SK-N-SH (cell line): ENCODE results near the gene ACP5. TPM values are rescaled to one million over a fixed set of nuclear protein-coding genes. Genes with fewer than 3 reads are reported as not detected.

Source experiments
- CTCF ChIA-PET: fragments of 300-600, 350-600 bp; formaldehyde crosslinking; extraction: SDS; loops from one replicate; lab custom pipeline; 2021; lab: Yijun Ruan, JAX
- POLR2A ChIA-PET: fragments of 350-600 bp; sonication (Branson Sonifier 250); formaldehyde crosslinking; extraction: SDS; loops from one replicate; lab custom pipeline; 2020; ENCODE audit warnings: antibody characterized with exemption, inconsistent platforms; lab: Yijun Ruan, JAX
- DNase-seq: peaks from one replicate; pipeline ENCODE4 v3.0.0; 2012
- H2AFZ ChIP-seq: fragments of 200-600 bp; sonication (generic); 2 replicates; pipeline ENCODE4 v1.8.1; 2016; ENCODE audit warnings: antibody characterized with exemption, mild to moderate bottlenecking, low read depth
- H3F3A ChIP-seq: fragments of 200-600 bp; sonication (generic); replicated peaks from 2 replicates; pipeline ENCODE3; 2016; ENCODE audit warnings: antibody characterized with exemption, mild to moderate bottlenecking; ENCODE audit not compliant: insufficient read depth
- H3K27ac ChIP-seq, 2 experiments: fragments of 200-500 bp in 1 of 2; fragments of 200-600 bp in 1 of 2; sonication (Bioruptor generic) in 1 of 2; sonication (generic), shearing (Covaris generic) in 1 of 2; 2 replicates each; pipeline versions ENCODE4 v1.5.1 to v1.6.1; 2014 to 2016; ENCODE audit warnings: low read depth in 2 of 2, inconsistent platforms in 1 of 2, low read length in 1 of 2, mild to moderate bottlenecking in 1 of 2, mixed read lengths in 1 of 2
- H3K27me3 ChIP-seq: fragments of 200-600 bp; sonication (generic), shearing (Covaris generic); 2 replicates; pipeline ENCODE4 v1.6.1; 2016; ENCODE audit warnings: mixed run types; ENCODE audit not compliant: insufficient read depth
- H3K36me3 ChIP-seq, 2 experiments: fragments of 200-500 bp in 1 of 2; fragments of 200-600 bp in 1 of 2; sonication (Bioruptor generic) in 1 of 2; sonication (generic) in 1 of 2; replicated peaks in 1 of 2; 2 replicates each; pipeline versions ENCODE3 to v1.5.1; 2014 to 2016; ENCODE audit warnings: low read length in 1 of 2, mild to moderate bottlenecking in 1 of 2; ENCODE audit not compliant: insufficient read depth in 2 of 2, control insufficient read depth in 1 of 2
- H3K4me1 ChIP-seq, 2 experiments: fragments of 200-500 bp in 1 of 2; fragments of 200-600 bp in 1 of 2; sonication (Bioruptor generic) in 1 of 2; sonication (generic), shearing (Covaris generic) in 1 of 2; 2 replicates each; pipeline versions ENCODE4 v1.5.1 to v1.6.1; 2014 to 2016; ENCODE audit warnings: low read depth in 1 of 2, low read length in 1 of 2, mixed run types in 1 of 2; ENCODE audit not compliant: insufficient read depth in 2 of 2, control insufficient read depth in 1 of 2
- H3K4me2 ChIP-seq: fragments of 200-600 bp; sonication (generic), shearing (Covaris generic); 2 replicates; pipeline ENCODE4 v1.6.1; 2017; ENCODE audit warnings: mixed run types
- H3K4me3 ChIP-seq, 2 experiments: fragments of 200-500 bp in 1 of 2; fragments of 200-600 bp in 1 of 2; sonication (Bioruptor generic) in 1 of 2; sonication (generic), shearing (Covaris generic) in 1 of 2; 2 replicates each; pipeline versions ENCODE4 v1.5.1 to v1.8.1; 2014 to 2016; ENCODE audit warnings: low read depth in 2 of 2, inconsistent platforms in 1 of 2, low read length in 1 of 2, mild to moderate bottlenecking in 1 of 2, mixed read lengths in 1 of 2, moderate library complexity in 1 of 2
- H3K79me2 ChIP-seq: fragments of 200-600 bp; sonication (generic); 2 replicates; pipeline ENCODE4 v1.8.1; 2017; ENCODE audit warnings: mild to moderate bottlenecking; ENCODE audit not compliant: insufficient read depth
- H3K9ac ChIP-seq: fragments of 200-600 bp; sonication (generic); 2 replicates; pipeline ENCODE4 v1.6.1; 2017; ENCODE audit warnings: mixed run types
- H3K9me2 ChIP-seq: fragments of 200-600 bp; sonication (generic); 2 replicates; pipeline ENCODE4 v1.6.1; 2017; ENCODE audit warnings: mixed run types
- H3K9me3 ChIP-seq: fragments of 200-600 bp; sonication (generic); 2 replicates; pipeline ENCODE4 v1.6.1; 2017; ENCODE audit warnings: mixed run types, mild to moderate bottlenecking, moderate library complexity
- H4K20me1 ChIP-seq: fragments of 200-600 bp; sonication (generic); 2 replicates; pipeline ENCODE4 v1.6.1; 2017; ENCODE audit warnings: mild to moderate bottlenecking, mixed run types; ENCODE audit not compliant: insufficient read depth
- EZH2phosphoT487 ChIP-seq: fragments of 200-600 bp; sonication (generic); IDR thresholded peaks from 2 replicates; pipeline ENCODE4 v1.6.1; 2017; ENCODE audit warnings: low read depth, mixed run types, mild to moderate bottlenecking, antibody characterized with exemption, moderate library complexity, borderline replicate concordance
- FOXM1 ChIP-seq: IDR thresholded peaks from 2 replicates; pipeline ENCODE4 v1.4.0; 2012; ENCODE audit warnings: low read depth, mild to moderate bottlenecking
- GABPA ChIP-seq: IDR thresholded peaks from 2 replicates; pipeline ENCODE4 v1.4.0; 2012; ENCODE audit warnings: low read depth, mild to moderate bottlenecking
- GATA2 ChIP-seq: sonication (generic); formaldehyde crosslinking; IDR thresholded peaks from 2 replicates; pipeline ENCODE4 v1.5.0; 2020; ENCODE audit warnings: mild to moderate bottlenecking, missing genetic modification reagents
- MEF2A ChIP-seq: IDR thresholded peaks from 2 replicates; pipeline ENCODE4 v1.4.0; 2012; ENCODE audit warnings: low read depth, borderline replicate concordance
- NRF1 ChIP-seq: IDR thresholded peaks from 2 replicates; pipeline ENCODE4 v1.6.1; 2012; ENCODE audit warnings: low read depth, mild to moderate bottlenecking, low read length
- RCOR1 ChIP-seq: fragments of 150-350 bp; IDR thresholded peaks from 2 replicates; pipeline ENCODE4 v1.6.1; 2017; ENCODE audit warnings: antibody characterized with exemption, low read length
- RFX5 ChIP-seq: IDR thresholded peaks from 2 replicates; pipeline ENCODE4 v1.6.1; 2012; ENCODE audit warnings: mild to moderate bottlenecking, improper control_type of control experiment, low read length
- SIN3A ChIP-seq: IDR thresholded peaks from 2 replicates; pipeline ENCODE4 v1.6.1; 2012; ENCODE audit warnings: low read depth, mild to moderate bottlenecking, low read length, moderate library complexity, borderline replicate concordance
- SMC3 ChIP-seq: IDR thresholded peaks from 2 replicates; pipeline ENCODE4 v1.6.1; 2012; ENCODE audit warnings: low read depth, low read length, improper control_type of control experiment
- YY1 ChIP-seq: IDR thresholded peaks from 2 replicates; pipeline ENCODE4 v1.4.0; 2012; ENCODE audit warnings: low read depth, mild to moderate bottlenecking
- WGBS: methylation state at CpG from one replicate; pipeline ENCODE4 v1.1.6; 2017; ENCODE audit warnings: low lambda C conversion rate; 5-methylcytosine and 5-hydroxymethylcytosine counted together
- polyA plus RNA-seq, 3 experiments: library from polyadenylated mRNA; depleted of rRNA; stranded (reverse); fragments of >200 nt; gene quantifications; 2 replicates each; pipeline ENCODE4 v1.2.3, GENCODE V29; 2012
- TF ChIP-seq, protein P1 (sequence below): fragments of 200-600 bp; sonication (generic); IDR thresholded peaks from 2 replicates; pipeline ENCODE4 v1.6.1; 2017; ENCODE audit warnings: antibody characterized with exemption, mild to moderate bottlenecking, moderate library complexity
- TF ChIP-seq, protein P2 (sequence below): IDR thresholded peaks from 2 replicates; pipeline ENCODE4; 2012
- TF ChIP-seq, protein P3 (sequence below): IDR thresholded peaks from 2 replicates; pipeline ENCODE4 v1.6.1; 2012; ENCODE audit warnings: mild to moderate bottlenecking, low read depth, low read length, moderate library complexity
- TF ChIP-seq, protein P4 (sequence below): IDR thresholded peaks from 2 replicates; pipeline ENCODE4 v1.4.0; 2012; ENCODE audit warnings: low read depth

The ACP5 gene
- polyA plus RNA-seq, 1 of the 3 experiments (the other 2 are of a cell fraction): 0.87 TPM

DNA sequence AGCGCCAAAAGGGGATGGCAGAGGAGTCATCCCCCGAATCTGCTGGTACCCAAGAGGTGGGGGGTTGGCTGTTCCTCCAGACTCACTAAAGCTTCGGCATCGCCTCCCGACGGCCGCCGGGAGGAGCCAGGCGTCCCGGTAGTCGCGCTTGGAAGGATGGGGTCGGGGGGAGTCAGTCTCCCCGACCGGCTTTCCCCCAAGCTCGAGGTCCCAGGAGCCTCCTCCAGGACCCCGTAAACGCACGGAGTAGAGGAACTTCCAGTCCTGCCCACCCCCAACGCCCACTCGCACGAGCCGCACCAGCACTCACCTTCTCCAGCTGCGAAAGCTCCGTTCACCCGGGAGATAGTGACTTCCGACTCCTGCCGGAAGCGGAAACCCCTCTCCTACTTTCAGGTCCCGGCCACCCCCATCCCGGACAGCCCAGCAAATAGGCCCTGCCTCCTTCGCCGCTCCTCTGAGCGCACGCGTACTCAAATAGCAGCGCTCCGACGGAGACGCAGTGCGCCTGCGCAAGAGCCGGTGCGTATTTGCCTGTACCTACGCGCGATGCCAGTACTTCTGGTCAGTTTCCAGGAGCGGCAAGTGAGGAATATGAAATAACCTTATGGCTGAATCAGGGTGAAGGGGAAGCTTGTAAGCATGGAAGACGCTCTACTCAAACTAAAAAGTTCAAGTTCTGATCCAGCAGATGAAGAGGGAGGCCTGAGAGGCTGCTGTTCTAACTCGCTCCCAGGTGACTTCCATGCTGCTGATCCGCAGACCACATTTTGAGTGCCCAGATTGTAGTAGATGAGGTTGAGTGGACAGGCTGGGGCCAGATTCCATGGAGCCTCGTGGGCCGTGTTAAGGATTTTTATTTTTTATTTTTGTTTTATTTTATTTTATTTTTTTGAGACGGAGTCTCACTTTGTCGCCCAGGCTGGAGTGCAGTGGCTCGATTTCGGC, 18.3 kb downstream of the ACP5 start, which contains the start of gene ELOF1 (continued):
- TF ChIP-seq, protein P1, sequence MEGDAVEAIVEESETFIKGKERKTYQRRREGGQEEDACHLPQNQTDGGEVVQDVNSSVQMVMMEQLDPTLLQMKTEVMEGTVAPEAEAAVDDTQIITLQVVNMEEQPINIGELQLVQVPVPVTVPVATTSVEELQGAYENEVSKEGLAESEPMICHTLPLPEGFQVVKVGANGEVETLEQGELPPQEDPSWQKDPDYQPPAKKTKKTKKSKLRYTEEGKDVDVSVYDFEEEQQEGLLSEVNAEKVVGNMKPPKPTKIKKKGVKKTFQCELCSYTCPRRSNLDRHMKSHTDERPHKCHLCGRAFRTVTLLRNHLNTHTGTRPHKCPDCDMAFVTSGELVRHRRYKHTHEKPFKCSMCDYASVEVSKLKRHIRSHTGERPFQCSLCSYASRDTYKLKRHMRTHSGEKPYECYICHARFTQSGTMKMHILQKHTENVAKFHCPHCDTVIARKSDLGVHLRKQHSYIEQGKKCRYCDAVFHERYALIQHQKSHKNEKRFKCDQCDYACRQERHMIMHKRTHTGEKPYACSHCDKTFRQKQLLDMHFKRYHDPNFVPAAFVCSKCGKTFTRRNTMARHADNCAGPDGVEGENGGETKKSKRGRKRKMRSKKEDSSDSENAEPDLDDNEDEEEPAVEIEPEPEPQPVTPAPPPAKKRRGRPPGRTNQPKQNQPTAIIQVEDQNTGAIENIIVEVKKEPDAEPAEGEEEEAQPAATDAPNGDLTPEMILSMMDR: peak; percentile 40
- no peak for TF ChIP-seq YY1

DNA sequence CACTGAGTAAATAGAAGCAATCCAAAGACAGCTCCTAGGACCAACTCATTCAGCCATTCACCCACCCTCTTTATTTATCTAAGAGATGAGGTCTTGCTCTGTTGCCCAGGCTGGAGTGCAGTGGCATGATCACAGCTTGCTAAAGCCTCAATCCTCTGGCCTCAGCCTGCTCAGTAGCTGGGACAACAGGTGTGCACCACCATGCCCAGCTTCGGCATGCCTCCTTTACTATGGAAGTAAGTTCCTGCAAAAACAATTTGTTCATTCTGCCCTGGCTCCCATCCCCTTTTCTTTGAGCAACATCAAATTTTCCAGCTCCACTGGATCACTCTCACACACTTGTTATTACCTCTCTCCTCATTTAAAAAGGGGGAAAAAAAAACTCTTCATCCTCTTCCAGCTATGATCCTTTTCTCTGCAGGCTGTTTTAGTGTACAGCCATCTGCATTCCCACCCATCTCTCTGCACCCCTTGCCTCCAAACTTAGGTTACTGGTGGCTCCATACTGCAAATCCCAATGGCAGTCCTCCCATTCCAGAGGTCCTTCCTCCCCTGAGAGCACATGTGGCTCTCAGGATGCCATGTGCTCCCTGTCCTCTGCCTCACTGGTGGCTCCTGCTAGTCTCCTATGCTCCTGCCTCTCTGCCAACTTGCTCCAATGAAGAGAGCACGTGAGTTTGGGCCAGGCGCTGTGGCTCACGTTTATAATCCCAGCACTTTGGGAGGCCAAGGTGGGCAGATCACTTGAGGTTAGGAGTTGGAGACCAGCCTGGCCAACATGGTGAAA, 20.6 kb downstream of the ACP5 start:
- Histone ChIP-seq H2AFZ (no peak overlapping the region), H3K27me3 (no peaks in the 10 kb centered on the region), H3K4me2 (no peak overlapping the region), H3K9ac (no peak overlapping the region), H3K36me3 (peaks cover 3 to 21% of the 10 kb centered on the region in 2 experiments), H3K27ac (no peak overlapping the region), H3K9me3 (no peaks in the 10 kb centered on the region), H3K4me1 (peaks cover 5 to 7% of the 10 kb centered on the region in 2 experiments; a peak in 1 of 4 replicates), H4K20me1 (peaks cover 24% of the 10 kb centered on the region), H3K9me2 (no peaks in the 10 kb centered on the region), H3F3A (no peaks in the 10 kb centered on the region), H3K79me2 (peaks cover 48% of the 10 kb centered on the region), H3K4me3 (no peak overlapping the region)
- DNase-seq: no peak
- POLR2A ChIA-PET: no interaction called here
- 94% methylated on average over 3 of the region's 4 CpGs for WGBS
- CTCF ChIA-PET: interaction anchor here (1.2 to 1.3 kb wide), 2 partner anchors 21 to 32 kb away, joined by 3 to 4 read pairs; no protein-coding TSS in a partner anchor
- TF ChIP-seq RCOR1 (no peak), FOXM1 (no peak), RFX5 (no peak), MEF2A (no peak), NRF1 (no peak), YY1 (no peak), SMC3 (no peak), GABPA (no peak), SIN3A (no peak), GATA2 (CRISPR knock-in tag) (no peak), EZH2phosphoT487 (no peak)
- TF ChIP-seq, protein P2, sequence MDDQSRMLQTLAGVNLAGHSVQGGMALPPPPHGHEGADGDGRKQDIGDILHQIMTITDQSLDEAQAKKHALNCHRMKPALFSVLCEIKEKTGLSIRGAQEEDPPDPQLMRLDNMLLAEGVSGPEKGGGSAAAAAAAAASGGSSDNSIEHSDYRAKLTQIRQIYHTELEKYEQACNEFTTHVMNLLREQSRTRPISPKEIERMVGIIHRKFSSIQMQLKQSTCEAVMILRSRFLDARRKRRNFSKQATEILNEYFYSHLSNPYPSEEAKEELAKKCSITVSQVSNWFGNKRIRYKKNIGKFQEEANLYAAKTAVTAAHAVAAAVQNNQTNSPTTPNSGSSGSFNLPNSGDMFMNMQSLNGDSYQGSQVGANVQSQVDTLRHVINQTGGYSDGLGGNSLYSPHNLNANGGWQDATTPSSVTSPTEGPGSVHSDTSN: no peak
- TF ChIP-seq, protein P3, sequence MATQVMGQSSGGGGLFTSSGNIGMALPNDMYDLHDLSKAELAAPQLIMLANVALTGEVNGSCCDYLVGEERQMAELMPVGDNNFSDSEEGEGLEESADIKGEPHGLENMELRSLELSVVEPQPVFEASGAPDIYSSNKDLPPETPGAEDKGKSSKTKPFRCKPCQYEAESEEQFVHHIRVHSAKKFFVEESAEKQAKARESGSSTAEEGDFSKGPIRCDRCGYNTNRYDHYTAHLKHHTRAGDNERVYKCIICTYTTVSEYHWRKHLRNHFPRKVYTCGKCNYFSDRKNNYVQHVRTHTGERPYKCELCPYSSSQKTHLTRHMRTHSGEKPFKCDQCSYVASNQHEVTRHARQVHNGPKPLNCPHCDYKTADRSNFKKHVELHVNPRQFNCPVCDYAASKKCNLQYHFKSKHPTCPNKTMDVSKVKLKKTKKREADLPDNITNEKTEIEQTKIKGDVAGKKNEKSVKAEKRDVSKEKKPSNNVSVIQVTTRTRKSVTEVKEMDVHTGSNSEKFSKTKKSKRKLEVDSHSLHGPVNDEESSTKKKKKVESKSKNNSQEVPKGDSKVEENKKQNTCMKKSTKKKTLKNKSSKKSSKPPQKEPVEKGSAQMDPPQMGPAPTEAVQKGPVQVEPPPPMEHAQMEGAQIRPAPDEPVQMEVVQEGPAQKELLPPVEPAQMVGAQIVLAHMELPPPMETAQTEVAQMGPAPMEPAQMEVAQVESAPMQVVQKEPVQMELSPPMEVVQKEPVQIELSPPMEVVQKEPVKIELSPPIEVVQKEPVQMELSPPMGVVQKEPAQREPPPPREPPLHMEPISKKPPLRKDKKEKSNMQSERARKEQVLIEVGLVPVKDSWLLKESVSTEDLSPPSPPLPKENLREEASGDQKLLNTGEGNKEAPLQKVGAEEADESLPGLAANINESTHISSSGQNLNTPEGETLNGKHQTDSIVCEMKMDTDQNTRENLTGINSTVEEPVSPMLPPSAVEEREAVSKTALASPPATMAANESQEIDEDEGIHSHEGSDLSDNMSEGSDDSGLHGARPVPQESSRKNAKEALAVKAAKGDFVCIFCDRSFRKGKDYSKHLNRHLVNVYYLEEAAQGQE: no peak
- TF ChIP-seq, protein P4, sequence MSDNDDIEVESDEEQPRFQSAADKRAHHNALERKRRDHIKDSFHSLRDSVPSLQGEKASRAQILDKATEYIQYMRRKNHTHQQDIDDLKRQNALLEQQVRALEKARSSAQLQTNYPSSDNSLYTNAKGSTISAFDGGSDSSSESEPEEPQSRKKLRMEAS: no peak
